Keratinocyte (primary cell): ENCODE measurements around the gene TOE1. TPM values are rescaled to one million over a fixed set of nuclear protein-coding genes. Genes with fewer than 3 reads are reported as not detected.

ENCODE experiments used
- DNase-seq: peaks from one replicate; pipeline ENCODE4 v3.0.0-alpha.2; 2011; ENCODE audit warnings: low read depth, missing footprints, low spot score
- FAIRE-seq: peaks from 2 replicates; lab custom pipeline; 2011; peaks lifted over from hg19 to GRCh38; lab: Jason Lieb, UNC
- H2AFZ ChIP-seq: 2 replicates; pipeline ENCODE4 v1.6.0; 2012; ENCODE audit warnings: low read length, control low read depth, inconsistent platforms; ENCODE audit not compliant: control insufficient read depth
- H3K27ac ChIP-seq: 2 replicates; pipeline ENCODE4 v1.5.1; 2011; ENCODE audit warnings: low read length; ENCODE audit not compliant: control insufficient read depth, insufficient read depth
- H3K27me3 ChIP-seq: 3 replicates; pipeline ENCODE4 v1.6.0; 2011; ENCODE audit warnings: low read length; ENCODE audit not compliant: control insufficient read depth, insufficient read depth; ENCODE audit errors: extremely low read depth
- H3K36me3 ChIP-seq, 2 experiments: 2 replicates in 1 of 2; 3 replicates in 1 of 2; pipeline ENCODE4 v1.5.1; 2011; ENCODE audit warnings: low read length in 2 of 2, mild to moderate bottlenecking in 1 of 2; ENCODE audit not compliant: control insufficient read depth in 2 of 2, insufficient read depth in 2 of 2; ENCODE audit errors: extremely low read depth in 1 of 2
- H3K4me1 ChIP-seq: 3 replicates; pipeline ENCODE4 v1.5.1; 2011; ENCODE audit warnings: low read length; ENCODE audit not compliant: control insufficient read depth, insufficient read depth; ENCODE audit errors: extremely low read depth
- H3K4me2 ChIP-seq: 3 replicates; pipeline ENCODE4 v1.6.0; 2011; ENCODE audit warnings: low read depth, low read length; ENCODE audit not compliant: control insufficient read depth, insufficient read depth; ENCODE audit errors: extremely low read depth
- H3K4me3 ChIP-seq, 3 experiments: fragments of 200-600 bp in 1 of 3; sonication (generic) in 1 of 3; 2 replicates in 2 of 3; 3 replicates in 1 of 3; pipeline ENCODE4 v1.5.1; 2011 to 2016; ENCODE audit warnings: low read length in 3 of 3, mild to moderate bottlenecking in 3 of 3, control low read depth in 2 of 3, inconsistent platforms in 1 of 3, low read depth in 1 of 3, mixed read lengths in 1 of 3, mixed run types in 1 of 3, moderate library complexity in 1 of 3; ENCODE audit not compliant: control insufficient read depth in 2 of 3, insufficient read depth in 2 of 3; ENCODE audit errors: extremely low read depth in 1 of 3
- H3K79me2 ChIP-seq: 2 replicates; pipeline ENCODE4 v1.6.0; 2012; ENCODE audit warnings: low read length; ENCODE audit not compliant: control insufficient read depth, insufficient read depth
- H3K9ac ChIP-seq: 3 replicates; pipeline ENCODE4 v1.6.0; 2011; ENCODE audit warnings: low read length; ENCODE audit not compliant: control insufficient read depth, insufficient read depth; ENCODE audit errors: extremely low read depth
- H3K9me1 ChIP-seq: 3 replicates; pipeline ENCODE4 v1.6.0; 2011; ENCODE audit warnings: low read length; ENCODE audit not compliant: control insufficient read depth, insufficient read depth; ENCODE audit errors: extremely low read depth
- H3K9me3 ChIP-seq: 2 replicates; pipeline ENCODE4 v1.5.1; 2012; ENCODE audit warnings: low read depth, low read length; ENCODE audit not compliant: control insufficient read depth
- H4K20me1 ChIP-seq: 3 replicates; pipeline ENCODE4 v1.6.0; 2011; ENCODE audit warnings: low read length; ENCODE audit not compliant: control insufficient read depth, insufficient read depth; ENCODE audit errors: extremely low read depth
- CTCF ChIP-seq, 3 experiments: IDR thresholded peaks in 1 of 3; conservative IDR thresholded peaks in 1 of 3; optimal IDR thresholded peaks in 1 of 3; 2 replicates in 2 of 3; 3 replicates in 1 of 3; pipeline versions ENCODE3 to v1.5.1; 2011; ENCODE audit warnings: low read length in 3 of 3, mild to moderate bottlenecking in 3 of 3, moderate library complexity in 2 of 3, control low read depth in 1 of 3, inconsistent platforms in 1 of 3; ENCODE audit not compliant: insufficient read depth in 2 of 3; ENCODE audit errors: extremely low read depth in 1 of 3
- EZH2 ChIP-seq: IDR thresholded peaks from one replicate; pipeline ENCODE4 v1.6.1; 2012; ENCODE audit warnings: inconsistent platforms, mild to moderate bottlenecking, low read length, moderate library complexity
- dilution Hi-C: fragments of 300-500 bp; cut with MboI; formaldehyde crosslinking; loops from one replicate; pipeline ENCODE4 v1.7.0; 2020; ENCODE audit warnings: low sequenced_read_pairs; ENCODE audit not compliant: extremely low pct_ligation_motif_present
- polyA plus RNA-seq, 5 experiments: library from polyadenylated mRNA; depleted of rRNA in 3 of 5; stranded (reverse) in 3 of 5; stranded (forward) in 1 of 5; unstranded in 1 of 5; fragments of >200 nt; gene quantifications; 1 replicate in 1 of 5; 2 replicates in 3 of 5; 3 replicates in 1 of 5; pipeline versions ENCODE4 v1.2.1 to v1.2.3, GENCODE V29; 2011 to 2012; ENCODE audit warnings: missing spikeins in 2 of 5, low read depth in 1 of 5, low replicate concordance in 1 of 5

Gene TOE1
- polyA plus RNA-seq, 1 donor (not counting 4 experiments of a cell fraction or from before 2014, with no cell fraction given) = 12.1 TPM

GRCh38 chr1:45345014-45345413, 5.0 kb downstream of the TOE1 start:
- Histone ChIP-seq H3K79me2 (peaks cover 14% of the 10 kb centered on the region), H3K4me3 (no peak overlapping the region), H3K9ac (no peak overlapping the region), H3K4me1 (peaks cover 32% of the 10 kb centered on the region), H3K27ac (no peak overlapping the region), H3K9me3 (no peaks in the 10 kb centered on the region), H4K20me1 (no peaks in the 10 kb centered on the region), H3K4me2 (no peak overlapping the region), H3K27me3 (no peaks in the 10 kb centered on the region), H3K9me1 (no peaks in the 10 kb centered on the region), H2AFZ (no peak overlapping the region), H3K36me3 (peaks cover 26 to 32% of the 10 kb centered on the region in 2 experiments)
- no peak for DNase-seq
- no peak for TF ChIP-seq EZH2
- no peak for TF ChIP-seq CTCF (optimal IDR thresholded peaks at IDR 0.05 in 1 of 3, IDR thresholded peaks at IDR 0.05 in 1 of 3, conservative IDR thresholded peaks at IDR 0.05 in 1 of 3; ENCODE audit: extremely low read depth in 1 of 3, insufficient read depth in 2 of 3, low read length in 3 of 3)
- dilution Hi-C loops = no loop called here
- FAIRE-seq = no peak

- no peaks in the 10 kb centered on the region for H3K9me3 ChIP-seq
- H3K4me1 ChIP-seq = peaks cover 23% of the 10 kb centered on the region
- H3K9me1 ChIP-seq = no peaks in the 10 kb centered on the region
- no peak overlapping the region for H3K27ac ChIP-seq
- H3K4me2 ChIP-seq = no peak overlapping the region
- FAIRE-seq (no peak), DNase-seq (no peak)
- dilution Hi-C loops = no loop called here
- no peak overlapping the region for H3K4me3 ChIP-seq
- H3K36me3 ChIP-seq = peaks cover 26 to 32% of the 10 kb centered on the region in 2 experiments
- H4K20me1 ChIP-seq = no peaks in the 10 kb centered on the region
- H2AFZ ChIP-seq = no peak overlapping the region
- peaks cover 3% of the 10 kb centered on the region for H3K79me2 ChIP-seq
- TF ChIP-seq CTCF (optimal IDR thresholded peaks at IDR 0.05 in 1 of 3, IDR thresholded peaks at IDR 0.05 in 1 of 3, conservative IDR thresholded peaks at IDR 0.05 in 1 of 3; ENCODE audit: extremely low read depth in 1 of 3, insufficient read depth in 2 of 3, low read length in 3 of 3) = no peak
- no peak for TF ChIP-seq EZH2
- H3K27me3 ChIP-seq = no peaks in the 10 kb centered on the region
- no peak overlapping the region for H3K9ac ChIP-seq
These were observed 6.5 kb downstream of the TOE1 start for GRCh38 chr1:45346473-45346872.
